GM21367 (cell line): Measurements from ENCODE around the gene MZT1.
"Not testable (repeated sequence)": the region's sequence is repeated elsewhere in the genome, so short reads cannot be mapped to it uniquely, and the experiment has no call there.

Source experiments
- ATAC-seq: cut with Tn5 transposase; IDR thresholded peaks from one replicate; pipeline ENCODE4 v1.9.1; 2021; ENCODE audit not compliant: unreplicated experiment

Gene MZT1, protein sequence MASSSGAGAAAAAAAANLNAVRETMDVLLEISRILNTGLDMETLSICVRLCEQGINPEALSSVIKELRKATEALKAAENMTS

DNA sequence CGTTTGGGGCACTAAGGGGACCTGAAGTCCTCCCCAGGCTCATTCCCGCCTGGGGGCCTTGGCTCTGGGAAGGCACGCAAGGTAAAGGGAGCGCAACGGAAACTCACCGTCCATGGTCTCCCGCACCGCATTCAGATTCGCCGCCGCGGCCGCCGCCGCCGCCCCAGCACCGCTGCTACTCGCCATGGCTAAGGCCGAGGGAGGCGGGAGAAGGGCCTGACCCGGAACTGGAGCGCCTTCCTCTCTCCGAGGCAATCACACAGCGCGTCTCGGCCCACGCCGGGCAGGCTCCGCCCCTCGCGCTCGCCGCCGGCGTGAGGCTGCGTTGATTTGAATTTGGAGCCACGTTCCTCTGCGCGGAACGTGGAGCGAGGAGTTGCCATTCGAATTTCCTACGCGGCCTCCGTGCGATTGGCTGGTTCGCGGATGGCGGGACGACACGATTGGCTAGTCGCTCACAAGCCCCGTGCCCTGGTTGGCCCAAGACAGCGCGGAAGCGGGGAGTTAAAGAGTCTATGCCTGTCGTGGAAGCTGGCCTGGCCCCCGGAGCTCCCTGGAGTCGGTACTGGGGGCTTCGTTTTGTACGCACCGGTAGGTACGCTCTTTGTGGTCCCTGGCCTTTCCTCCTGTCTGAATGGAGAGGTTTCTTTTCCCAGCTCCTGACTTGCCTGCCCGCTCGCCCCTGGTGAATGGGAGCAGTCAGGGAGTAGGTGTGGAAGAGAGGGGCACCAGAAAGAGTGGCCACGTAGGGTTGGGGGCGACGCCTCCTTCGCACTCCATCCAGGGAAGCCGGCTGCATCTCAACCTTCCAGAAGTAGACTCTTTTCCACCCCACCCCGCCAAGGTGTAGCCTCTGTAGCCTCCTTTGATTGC is at the start of gene MZT1, which contains the start of gene BORA:
TSS of gene MZT1 (minus strand) at position 213 of the 873 bp plus-strand sequence. CDS start at position 186, 27 bp downstream.
TSS of gene BORA (plus strand) at position 507 of the 873 bp plus-strand sequence. CDS start 1,018 bp downstream, outside the sequence.
- ATAC-seq = peak; percentile 95

DNA sequence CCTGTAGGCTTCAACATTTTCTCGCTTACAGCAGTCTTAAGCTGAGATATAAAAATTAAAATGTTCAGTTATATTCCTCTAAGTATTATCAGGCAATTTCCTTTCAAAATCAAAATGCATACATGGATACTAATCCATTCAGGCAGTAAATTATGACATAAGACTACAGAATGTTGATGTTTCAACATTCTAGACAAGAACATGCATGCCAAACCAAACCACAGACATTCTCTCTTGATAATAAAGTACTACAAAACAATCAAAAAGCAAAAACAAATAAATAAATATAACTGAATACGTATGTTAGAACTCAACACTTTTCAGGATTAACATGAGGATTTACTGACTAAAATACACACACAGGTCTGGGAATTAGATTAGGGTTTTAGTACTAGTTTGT is 46.6 kb upstream of the MZT1 start:
- ATAC-seq = no peak

DNA sequence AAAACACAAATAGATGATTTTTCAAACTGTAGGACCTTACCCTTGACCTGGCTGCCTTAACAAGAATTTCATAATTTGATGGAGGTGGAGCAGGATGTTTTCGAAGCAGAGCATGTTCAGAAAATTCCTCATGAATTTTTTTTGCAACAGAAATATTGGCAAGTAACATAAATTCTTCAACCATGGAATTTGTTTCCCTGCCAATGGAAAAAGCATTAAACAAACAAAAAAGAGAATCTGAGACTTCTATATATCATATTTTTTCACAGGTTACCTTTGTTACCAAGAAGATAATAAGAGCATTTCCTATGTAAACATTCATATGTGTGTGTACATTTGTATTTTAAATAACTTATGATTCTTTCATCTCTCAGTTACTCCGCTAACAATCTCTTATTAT is 36.0 kb upstream of the MZT1 start:
- no peak for ATAC-seq

DNA sequence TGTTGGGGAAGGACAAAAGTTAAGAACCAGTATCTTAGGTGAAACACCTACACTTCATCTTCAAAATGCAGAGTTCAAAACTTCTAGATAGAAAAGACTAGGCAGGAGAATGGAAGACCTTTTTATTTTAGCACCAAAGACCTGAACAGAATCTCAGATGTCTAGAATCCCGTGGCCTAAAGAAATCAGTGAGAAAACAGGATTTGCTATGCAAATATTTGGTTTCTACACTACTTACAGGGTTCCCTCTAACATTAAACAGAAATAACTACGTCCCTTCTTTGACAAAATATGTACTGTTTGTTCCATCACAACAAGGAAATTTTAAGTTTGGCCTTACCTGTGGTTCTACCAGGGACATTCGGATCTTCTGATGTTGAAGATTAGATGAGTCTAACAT is 32.8 kb upstream of the MZT1 start:
- peak; percentile 39 for ATAC-seq

DNA sequence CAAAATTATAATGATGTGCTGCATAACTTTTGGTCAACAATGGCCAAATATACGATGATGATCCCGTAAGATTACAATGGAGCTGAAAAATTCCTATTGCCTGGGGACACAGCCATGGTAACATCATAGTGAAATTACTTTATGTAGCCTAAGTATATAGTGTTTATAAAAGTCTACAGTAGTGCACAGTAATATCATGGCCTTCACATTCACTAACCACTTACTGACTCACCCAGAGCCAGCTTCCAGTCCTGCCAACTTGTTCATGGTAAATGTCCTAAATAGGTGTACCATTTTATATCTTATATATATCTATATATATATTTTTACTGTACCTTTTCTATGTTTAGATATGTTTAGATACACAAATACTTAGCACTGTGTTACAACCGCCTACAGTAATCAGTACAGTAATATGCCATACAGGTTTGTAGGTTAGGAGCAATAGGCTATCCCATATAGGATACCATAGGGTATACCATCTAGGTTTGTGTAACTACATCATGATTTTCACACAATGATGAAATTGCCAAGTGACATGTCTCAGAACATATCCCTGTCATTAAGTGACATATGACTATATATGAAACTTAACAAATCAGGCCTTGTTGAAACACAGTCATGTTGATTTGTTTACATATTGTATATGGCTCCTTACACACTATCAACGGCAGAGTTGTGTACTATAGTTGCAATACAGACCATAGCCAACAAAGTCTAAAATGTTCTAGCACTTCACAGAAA is 30.5 kb upstream of the MZT1 start:
- no peak for ATAC-seq

DNA sequence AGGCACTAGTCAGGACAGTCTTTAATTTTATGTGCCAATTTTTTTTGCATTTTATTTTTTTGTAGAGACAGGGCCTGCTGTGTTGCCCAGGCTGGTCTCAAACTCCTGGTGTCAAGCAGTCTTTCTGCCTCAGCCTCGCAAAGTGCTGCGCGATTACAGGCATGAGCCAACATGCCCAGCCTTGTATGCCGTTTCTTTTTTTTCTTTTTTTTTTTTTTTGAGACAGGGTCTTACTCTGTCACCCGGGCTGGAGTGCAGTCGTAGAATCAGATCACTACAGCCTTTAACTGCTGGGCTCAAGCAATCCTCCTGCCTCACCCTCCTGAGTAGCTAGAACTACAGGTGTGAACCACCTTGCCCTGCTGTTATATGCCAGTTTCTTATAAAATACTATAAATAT is 26.7 kb upstream of the MZT1 start:
- no peak for ATAC-seq

DNA sequence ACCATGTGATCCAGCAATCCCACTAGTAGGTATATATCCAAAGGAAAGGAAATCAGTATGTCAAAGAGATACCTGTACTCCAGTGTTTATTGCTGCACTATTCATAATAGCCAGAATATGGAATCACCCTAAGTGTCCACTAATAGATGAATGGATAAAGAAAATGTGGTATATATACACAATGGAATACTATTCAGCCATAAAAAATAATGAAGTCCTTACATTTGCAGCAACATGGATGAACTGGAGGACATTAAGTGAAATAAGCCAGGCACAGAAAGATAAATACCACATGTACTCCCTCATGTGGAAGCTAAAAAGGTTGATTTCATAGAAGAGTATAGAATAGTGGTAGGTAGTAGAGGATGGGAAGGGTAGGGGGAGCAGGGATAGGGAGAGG is 23.8 kb upstream of the MZT1 start:
- ATAC-seq = no peak

DNA sequence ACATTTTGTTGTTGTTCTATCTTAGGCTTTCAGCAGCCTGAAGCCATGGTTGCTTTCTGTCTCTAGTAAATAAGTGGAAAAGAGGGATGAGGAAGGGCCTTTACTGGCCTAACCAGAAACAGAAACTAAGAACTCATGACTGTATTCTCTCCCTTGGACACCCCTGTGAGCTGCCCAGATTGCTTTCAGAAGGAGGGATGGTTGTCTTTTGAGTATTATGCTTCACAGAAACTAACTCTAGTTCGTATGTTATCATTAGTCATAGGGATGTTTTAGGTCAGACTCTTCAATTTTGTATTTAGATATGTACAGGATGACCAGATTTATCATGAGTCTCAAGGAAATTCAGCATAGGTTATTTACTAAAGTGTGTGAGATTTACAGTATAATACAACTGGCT is 17.8 kb upstream of the MZT1 start:
- ATAC-seq = peak; percentile 46

DNA sequence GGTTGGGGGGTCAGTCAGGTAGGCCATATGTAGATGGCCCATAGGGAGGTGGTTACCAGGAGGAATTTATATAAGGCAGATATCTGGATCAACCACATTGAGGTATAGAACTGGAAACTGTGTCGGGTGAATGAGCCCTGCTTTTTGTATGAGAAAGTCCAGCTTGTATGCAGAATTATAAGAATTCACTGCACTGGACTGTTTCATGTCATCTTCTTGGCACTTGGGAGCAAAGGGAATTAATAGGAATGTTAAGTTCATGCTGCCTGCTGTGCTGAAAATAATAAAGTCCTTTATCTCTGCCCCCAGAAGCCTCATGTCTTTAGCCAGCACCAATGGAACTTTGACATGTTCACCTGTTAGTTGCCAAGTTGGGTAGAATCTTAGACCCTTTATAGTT is 12.6 kb upstream of the MZT1 start:
- ATAC-seq = no peak

DNA sequence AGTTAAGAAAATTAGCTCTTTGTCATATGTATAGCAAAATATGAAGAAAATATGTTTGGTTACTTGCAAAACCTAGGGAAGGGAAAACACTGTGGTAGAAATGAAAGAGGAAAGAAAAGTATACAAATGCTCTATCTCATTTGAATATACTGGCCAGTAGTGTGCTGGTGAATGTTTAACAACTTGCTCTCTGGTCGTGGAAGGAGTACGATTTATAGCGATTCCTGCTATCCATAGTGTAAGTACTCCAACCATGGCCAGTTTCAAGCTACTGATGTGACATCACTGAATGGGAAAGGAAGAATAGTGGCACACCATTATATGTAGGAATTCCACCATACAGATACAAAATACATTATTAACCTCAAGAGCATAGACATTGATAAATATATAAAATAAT is 9.6 kb upstream of the MZT1 start:
- ATAC-seq = no peak

DNA sequence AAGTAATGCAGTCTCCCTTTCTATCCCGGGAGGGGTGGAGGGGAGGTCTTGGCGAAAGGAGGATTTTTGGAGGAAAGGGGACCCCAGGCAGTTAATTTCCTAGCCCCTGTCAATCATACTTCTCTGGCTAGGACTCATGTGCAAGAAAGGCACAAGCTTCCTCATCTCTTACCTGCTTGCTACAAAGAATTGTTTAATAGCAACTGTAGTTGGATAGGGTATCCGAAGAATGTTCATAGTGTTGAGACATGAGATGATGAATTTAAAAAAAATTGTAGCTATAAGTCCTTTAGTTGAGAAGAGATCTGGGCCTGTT is 819 bp upstream of the MZT1 start:
- ATAC-seq = no peak

DNA sequence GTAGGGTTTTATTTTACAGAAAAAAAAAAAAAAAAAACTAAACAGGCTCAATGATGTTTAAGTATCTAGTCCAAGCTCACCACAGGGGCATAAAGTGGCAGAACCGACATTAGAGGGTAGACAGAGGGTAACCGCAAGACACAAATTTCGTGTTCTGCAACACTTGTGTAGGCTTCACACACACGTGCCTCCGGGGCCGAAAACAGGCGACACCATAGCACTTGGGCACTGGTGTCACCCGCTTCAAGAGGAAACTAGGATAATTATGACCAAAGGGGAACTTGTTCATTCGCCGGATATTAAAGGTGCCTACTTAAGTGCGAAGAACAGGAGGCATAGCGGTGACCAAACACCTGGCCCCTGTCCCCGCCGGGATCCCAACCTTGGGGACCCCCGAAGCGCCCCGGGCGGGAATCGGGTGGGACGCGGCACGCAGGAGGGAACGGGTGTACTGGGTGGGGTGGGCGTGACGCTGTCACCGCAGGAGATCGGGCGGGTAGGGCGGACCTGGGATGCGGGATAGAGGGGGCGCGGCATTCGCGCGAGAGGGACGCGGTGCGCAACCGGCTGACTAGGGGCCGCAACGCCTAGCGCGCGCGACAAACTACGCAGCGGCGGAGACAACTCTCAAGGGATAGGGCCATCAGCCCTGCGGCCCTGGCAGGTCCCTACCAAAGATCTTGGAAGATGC is 558 bp downstream of the MZT1 start:
- peak; percentile 20 for ATAC-seq

DNA sequence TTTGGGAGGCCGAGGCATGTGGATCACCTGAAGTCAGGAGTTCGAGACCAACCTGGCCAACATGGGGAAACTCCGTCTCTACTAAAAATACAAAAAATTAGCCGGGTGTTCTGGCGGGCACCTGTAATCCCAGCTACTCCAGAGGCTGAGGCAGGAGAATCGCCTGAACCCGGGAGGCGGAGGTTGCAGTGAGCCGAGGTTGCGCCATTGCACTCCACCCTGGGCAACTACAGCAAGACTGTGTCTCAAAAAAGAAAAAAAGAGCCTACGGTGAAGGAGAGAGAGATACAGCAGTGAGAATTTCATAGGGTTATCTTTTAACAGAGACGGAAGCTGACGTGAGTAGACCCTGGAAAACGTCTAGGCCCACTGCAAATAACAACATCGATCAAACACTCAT is 1.2 kb downstream of the MZT1 start:
- not testable (repeated sequence) for ATAC-seq

DNA sequence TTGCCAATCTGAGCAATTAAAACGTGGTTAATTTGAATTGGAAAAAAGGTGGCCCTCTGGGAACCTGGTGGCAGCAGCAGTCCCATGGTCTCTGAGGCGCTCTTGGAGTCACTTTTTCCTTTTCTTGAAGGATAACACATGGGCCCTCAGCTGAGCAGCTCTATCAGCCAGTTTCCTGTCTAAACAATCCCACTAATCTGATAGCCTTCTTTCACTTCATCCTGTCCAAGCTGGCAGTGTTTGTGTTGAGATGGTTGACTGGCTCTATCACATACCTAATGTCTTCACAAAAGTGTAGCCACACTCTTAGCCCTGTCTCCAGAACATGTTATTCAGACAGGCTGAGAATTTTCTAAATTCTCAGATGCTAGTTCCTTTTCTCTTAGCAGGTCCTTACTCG is 10.7 kb downstream of the MZT1 start:
- no peak for ATAC-seq

DNA sequence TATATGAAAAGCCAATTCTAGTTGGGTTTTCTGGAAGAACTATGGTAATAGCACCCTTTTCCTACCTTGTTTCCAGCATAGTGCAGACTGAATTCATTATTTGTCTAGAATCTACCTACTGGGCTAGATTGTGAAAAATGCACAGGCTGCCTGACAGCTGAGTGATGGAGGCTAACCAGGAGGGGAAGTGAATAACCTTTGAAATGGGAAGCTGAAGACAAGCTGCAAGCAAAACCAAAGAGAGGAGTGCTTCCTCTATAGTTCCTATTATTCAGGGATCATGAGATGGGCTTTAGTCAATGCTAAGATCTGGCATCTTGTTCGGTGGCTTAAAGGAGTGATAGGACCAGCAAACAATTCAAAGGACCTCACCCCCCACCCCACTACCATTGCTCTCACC is 26.9 kb downstream of the MZT1 start:
- ATAC-seq = no peak

DNA sequence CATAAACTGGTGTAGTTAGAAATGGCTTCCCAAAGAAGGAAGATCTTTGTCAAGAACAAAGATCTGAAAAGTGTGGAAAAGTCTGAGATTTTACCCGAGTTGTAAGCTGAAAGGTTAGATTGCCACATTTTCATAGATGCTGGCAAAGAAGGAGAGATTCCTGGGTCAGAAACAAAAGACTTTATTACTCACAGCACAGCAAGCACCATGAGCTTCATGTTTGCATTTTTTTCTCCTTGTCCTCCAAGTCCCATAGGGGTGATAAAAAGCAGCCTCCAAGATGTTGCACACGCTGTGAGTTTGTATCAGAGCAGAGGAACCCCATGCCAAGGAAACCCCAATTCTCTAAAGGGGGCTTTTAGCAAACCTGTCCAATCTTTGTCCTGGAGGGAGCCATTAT is 29.3 kb downstream of the MZT1 start:
- no peak for ATAC-seq

DNA sequence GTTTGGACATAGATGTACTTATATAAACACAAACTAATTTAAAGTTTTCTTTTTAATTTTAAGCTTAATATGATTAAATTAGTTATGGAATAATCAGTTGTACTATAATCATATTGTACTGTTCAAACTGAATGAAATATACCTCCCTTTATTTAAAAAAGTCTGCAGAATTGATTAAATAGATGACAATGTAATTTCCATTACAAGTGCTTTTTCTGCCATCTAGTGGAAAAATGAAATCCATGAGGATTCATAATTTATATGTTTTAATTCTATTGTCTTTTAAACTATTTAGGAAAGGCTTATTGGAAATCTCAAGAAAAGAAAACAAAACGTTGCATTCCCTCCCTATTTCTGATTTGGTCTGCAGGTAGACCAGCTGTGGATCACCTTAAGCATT is 30.9 kb downstream of the MZT1 start:
- no peak for ATAC-seq

DNA sequence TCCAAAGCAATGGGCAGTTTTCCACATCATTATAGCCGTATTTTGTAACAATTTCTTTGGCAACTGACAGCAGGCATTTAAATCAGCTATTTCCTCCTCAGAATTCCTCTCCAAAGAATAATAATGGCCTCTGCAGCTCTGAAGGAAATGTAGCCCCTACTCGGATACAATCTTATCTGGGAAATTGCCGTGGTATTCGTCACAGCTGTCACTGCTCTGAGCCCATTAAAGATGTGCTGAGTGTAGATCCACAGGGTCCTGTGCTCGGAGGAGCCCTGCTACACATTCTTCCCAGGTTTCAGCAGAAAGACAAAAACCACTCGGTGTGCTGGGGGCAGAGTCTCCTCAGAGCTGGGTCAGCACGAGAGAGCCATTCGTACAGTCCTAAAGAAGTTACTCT is 33.1 kb downstream of the MZT1 start:
- no peak for ATAC-seq

DNA sequence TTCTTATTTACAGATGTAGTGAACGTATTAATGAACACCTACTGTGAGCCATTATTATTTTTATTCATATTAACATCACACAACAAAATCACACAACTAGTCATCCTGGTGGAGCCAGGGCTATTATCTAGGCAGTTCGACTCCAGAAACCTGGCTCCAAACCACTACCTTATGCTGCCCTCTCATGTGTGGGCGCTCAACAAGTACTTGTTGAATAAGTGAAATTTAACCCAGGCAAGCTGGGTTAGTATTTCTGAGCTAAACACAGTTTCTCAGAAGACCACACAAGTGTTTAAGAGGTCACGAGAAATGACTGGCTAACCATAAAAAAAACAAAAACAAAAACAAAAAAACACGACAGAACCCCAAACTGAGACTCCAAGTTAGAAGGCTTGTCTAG is 33.6 kb downstream of the MZT1 start:
- ATAC-seq = no peak

DNA sequence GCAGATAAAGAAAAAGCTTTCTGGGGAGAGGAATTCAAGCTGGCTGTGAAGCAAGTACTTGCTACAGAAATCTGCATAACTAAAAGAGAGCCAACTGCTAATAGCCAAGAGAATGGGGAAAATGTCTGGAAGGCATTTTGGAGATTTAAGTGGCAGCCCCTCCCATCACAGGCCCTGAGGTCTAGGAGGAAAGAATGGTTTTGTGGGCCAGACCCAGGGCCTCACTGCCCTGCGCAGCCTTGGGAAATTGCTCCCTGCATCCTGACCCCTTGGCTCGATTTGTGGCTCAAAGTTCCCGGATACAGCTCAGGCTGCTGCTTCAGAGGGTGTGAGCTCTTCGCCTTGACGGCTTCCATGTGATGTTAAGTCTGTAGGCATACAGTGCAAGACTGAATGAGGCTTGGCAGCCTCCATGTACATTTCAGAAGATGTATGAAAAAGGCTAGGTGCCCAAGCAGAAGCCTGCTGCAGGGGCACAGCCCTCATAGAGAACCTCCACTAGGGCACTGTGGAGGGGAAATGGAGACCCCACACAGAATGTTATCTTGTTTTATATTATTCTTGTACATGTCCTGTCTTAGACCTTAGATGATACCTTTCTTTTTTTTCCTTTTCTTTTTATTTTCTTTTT is 34.4 kb downstream of the MZT1 start:
- no peak for ATAC-seq

DNA sequence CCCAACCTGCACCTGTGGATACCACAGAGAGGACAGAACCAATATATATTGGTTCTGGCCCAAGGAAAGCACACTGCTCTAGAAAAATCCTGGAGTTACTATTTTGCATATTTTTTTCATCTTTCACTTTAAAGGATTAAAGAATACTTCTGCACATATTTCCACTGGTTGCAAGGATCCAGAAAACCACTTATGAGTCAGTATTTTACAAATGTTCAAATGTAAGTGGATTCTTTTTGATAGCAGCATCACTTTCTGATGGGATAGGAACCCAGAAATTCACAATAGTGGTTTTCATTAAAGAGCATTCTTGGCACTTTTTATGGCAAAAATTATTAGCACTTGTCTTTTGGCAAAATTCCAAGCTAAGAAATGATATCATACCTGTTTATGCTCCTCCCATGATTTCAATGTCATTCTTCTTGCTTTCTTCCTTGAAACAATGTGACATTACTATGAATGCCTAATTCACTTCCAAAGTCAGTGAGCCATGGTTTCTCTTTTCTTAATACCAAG is 38.2 kb downstream of the MZT1 start:
- no peak for ATAC-seq
